Large intestine (tissue), 3 donors: ENCODE data around the gene SCAPER. TPM values are rescaled to one million over a fixed set of nuclear protein-coding genes. Genes with fewer than 3 reads are reported as not detected.

Experiments
- DNase-seq, 2 donors: peaks; one replicate each; pipeline versions ENCODE4 v3.0.0 to v3.0.0-alpha.2; 2013
- H3K27ac ChIP-seq: one replicate; pipeline ENCODE4 v1.5.1; 2013; ENCODE audit warnings: low read length
- H3K27me3 ChIP-seq: 2 replicates; pipeline ENCODE4 v1.6.1; 2013; ENCODE audit warnings: low read length; ENCODE audit not compliant: control insufficient read depth, insufficient read depth
- H3K36me3 ChIP-seq: 2 replicates; pipeline ENCODE4 v1.6.1; 2013; ENCODE audit warnings: low read length; ENCODE audit not compliant: control insufficient read depth, insufficient read depth
- H3K4me1 ChIP-seq: one replicate; pipeline ENCODE4 v1.6.1; 2013; ENCODE audit warnings: low read length; ENCODE audit not compliant: control insufficient read depth, insufficient read depth
- H3K4me3 ChIP-seq: one replicate; pipeline ENCODE4 v1.5.1; 2013; ENCODE audit warnings: low read length
- H3K9me3 ChIP-seq: one replicate; pipeline ENCODE4 v1.6.1; 2013; ENCODE audit warnings: mild to moderate bottlenecking, low read depth, low read length, moderate library complexity; ENCODE audit not compliant: control insufficient read depth
- WGBS: methylation state at CpG from one replicate; pipeline ENCODE4 v1.1.5; 2013; ENCODE audit warnings: low lambda C conversion rate; ENCODE audit not compliant: insufficient coverage; 5-methylcytosine and 5-hydroxymethylcytosine counted together
- polyA plus RNA-seq: library from polyadenylated mRNA; unstranded; fragments of 120-200 nt; gene quantifications from one replicate; pipeline ENCODE4 v1.2.1, GENCODE V29; 2013

SCAPER gene
- polyA plus RNA-seq, 1 donor = 28.0 TPM

DNA sequence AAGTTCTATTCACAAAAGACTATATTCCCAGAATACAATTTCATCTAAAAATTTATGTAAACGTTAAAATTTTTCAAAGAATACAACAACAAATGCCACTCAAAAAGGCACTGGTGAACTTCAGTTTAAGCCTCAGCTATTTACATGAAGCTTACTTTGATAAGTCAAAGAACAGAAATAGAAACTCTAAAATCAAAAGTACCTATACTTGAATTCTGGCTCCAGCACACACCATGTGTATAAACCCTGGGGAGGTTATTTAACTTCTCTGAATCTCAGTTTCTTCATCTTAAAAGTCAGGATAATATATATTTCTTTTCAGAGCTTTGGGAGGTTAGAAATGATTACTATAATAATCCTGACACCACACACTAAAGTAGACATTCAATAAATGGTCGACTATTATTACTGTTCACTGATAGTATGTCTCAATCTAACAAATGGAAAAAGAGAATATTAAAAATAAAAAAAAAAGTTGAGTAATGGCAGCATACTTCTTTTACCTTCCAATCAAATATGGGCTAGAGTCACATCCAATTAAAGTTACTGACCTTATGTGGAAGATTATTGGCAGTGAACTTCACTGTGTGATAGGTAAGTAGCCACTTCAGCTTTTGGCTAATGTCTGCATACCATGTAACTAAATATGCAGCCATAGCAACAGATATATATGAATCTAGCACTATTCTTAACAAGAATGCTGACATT is 320.1 kb downstream of the SCAPER start:
- no peak overlapping the region for H3K4me3 ChIP-seq
- H3K4me1 ChIP-seq = peaks cover 9% of the 10 kb centered on the region
- WGBS = 76% methylated on average over 2 of the region's 2 CpGs
- H3K27me3 ChIP-seq = no peaks in the 10 kb centered on the region
- peaks cover 10% of the 10 kb centered on the region for H3K9me3 ChIP-seq
- DNase-seq = no peak
- H3K27ac ChIP-seq = no peak overlapping the region
- H3K36me3 ChIP-seq = no peaks in the 10 kb centered on the region

DNA sequence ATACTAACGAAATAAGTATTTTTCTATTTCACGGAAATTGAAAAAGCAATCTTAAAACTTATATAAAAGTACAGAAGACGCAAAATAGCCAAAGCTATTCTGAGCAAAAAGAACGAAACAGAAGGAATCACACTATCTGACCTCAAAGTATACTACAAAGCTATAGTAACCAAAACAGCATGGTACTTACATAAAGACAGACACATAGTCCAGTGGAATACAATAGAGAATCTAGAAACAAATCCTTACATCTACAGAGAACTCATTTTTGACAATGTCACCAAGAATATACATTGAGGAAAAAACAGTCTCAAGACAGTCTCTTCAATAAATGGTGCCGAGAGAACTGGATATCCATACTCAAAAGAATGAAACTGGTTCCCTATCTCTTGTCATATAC is 322.6 kb downstream of the SCAPER start:
- Histone ChIP-seq H3K9me3 (peaks cover 10% of the 10 kb centered on the region), H3K36me3 (no peaks in the 10 kb centered on the region), H3K4me3 (no peak overlapping the region), H3K27me3 (no peaks in the 10 kb centered on the region), H3K27ac (no peak overlapping the region), H3K4me1 (peaks cover under 1% of the 10 kb centered on the region)
- WGBS = 92% methylated on average over 4 of the region's 5 CpGs
- no peak for DNase-seq

- no CpG with 5 or more reads among the region's 5 CpGs for WGBS
- no peak overlapping the region for H3K4me3 ChIP-seq
These were observed 327.1 kb downstream of the SCAPER start for GRCh38 chr15:76577879-76578512.

GRCh38 chr15:76576523-76577279 is 328.4 kb downstream of the SCAPER start:
- Histone ChIP-seq H3K4me3 (no peak overlapping the region), H3K36me3 (no peaks in the 10 kb centered on the region), H3K9me3 (peaks cover 6% of the 10 kb centered on the region), H3K27ac (no peak overlapping the region), H3K4me1 (peaks cover 13% of the 10 kb centered on the region), H3K27me3 (no peaks in the 10 kb centered on the region)
- peak; percentile 66 to 82 for DNase-seq
- WGBS = no CpG with 5 or more reads among the region's 9 CpGs

More at GRCh38 chr15:76577879-76578512, 327.1 kb downstream of the SCAPER start:
- H3K27ac ChIP-seq = no peak overlapping the region
- no peak for DNase-seq
- peaks cover 13% of the 10 kb centered on the region for H3K4me1 ChIP-seq
- no peaks in the 10 kb centered on the region for H3K36me3 ChIP-seq
- peaks cover 10% of the 10 kb centered on the region for H3K9me3 ChIP-seq
- H3K27me3 ChIP-seq = no peaks in the 10 kb centered on the region

GRCh38 chr15:76575679-76576078 is 329.5 kb downstream of the SCAPER start:
- DNase-seq = no peak
- Histone ChIP-seq H3K4me1 (peaks cover 13% of the 10 kb centered on the region), H3K9me3 (no peaks in the 10 kb centered on the region), H3K36me3 (no peaks in the 10 kb centered on the region), H3K27ac (no peak overlapping the region), H3K4me3 (no peak overlapping the region), H3K27me3 (no peaks in the 10 kb centered on the region)
- 100% methylated on average over 1 of the region's 2 CpGs for WGBS

DNA sequence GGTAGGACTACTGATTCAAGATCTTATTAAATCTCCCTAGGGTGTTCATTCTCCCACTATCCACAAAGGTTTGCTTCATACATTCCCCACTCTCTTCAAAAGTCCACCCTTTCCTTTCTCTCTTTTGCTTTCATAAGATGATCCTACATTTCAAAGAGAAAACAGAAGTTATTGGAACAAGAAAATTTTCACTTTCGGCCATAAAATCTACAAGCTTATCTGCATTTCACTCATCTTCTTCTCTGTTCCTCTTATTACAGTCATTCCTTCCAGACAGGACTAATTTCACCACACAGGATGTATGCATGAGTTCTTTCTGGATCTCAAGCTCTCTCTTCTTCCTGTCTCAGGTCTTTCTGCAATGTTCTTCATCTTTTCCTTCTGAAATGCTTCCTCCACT is 329.9 kb downstream of the SCAPER start:
- Histone ChIP-seq H3K27ac (no peak overlapping the region), H3K27me3 (no peaks in the 10 kb centered on the region), H3K9me3 (no peaks in the 10 kb centered on the region), H3K36me3 (no peaks in the 10 kb centered on the region), H3K4me3 (no peak overlapping the region), H3K4me1 (peaks cover 13% of the 10 kb centered on the region)
- WGBS = 86% methylated on average over 1 of the region's 1 CpG
- DNase-seq = no peak

- H3K36me3 ChIP-seq = no peaks in the 10 kb centered on the region
- no peak for DNase-seq
- no peak overlapping the region for H3K27ac ChIP-seq
These were observed 332.2 kb downstream of the SCAPER start for GRCh38 chr15:76572983-76573314.

GRCh38 chr15:76566276-76566675 is 338.9 kb downstream of the SCAPER start:
- Histone ChIP-seq H3K9me3 (peaks cover 8% of the 10 kb centered on the region), H3K4me3 (no peak overlapping the region), H3K27ac (no peak overlapping the region), H3K27me3 (no peaks in the 10 kb centered on the region), H3K36me3 (no peaks in the 10 kb centered on the region), H3K4me1 (no peaks in the 10 kb centered on the region)
- no peak for DNase-seq
- WGBS = no CpG with 5 or more reads among the region's 2 CpGs

More at GRCh38 chr15:76572983-76573314, 332.2 kb downstream of the SCAPER start:
- Histone ChIP-seq H3K4me1 (peaks cover 13% of the 10 kb centered on the region), H3K4me3 (no peak overlapping the region), H3K27me3 (no peaks in the 10 kb centered on the region), H3K9me3 (peaks cover 8% of the 10 kb centered on the region)

DNA sequence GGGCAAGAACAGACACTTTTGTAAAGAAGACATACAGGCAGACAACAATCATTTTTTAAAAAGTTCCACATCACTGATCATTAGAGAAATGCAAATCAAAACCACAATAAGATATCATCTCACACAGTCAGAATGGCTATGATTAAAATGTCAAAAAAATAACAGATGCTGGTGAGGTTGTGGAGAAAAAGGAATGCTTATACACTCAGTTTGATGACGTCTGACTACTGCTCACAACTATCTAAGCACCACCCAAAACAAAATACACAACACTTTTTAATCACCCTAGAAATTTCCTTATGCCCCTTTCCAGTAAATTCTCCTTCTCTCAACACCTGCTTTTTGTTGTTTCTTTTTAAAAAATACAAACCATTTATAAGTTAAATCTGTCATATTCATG is 339.8 kb downstream of the SCAPER start:
- Histone ChIP-seq H3K9me3 (peaks cover 8% of the 10 kb centered on the region), H3K27me3 (no peaks in the 10 kb centered on the region), H3K36me3 (no peaks in the 10 kb centered on the region), H3K27ac (no peak overlapping the region), H3K4me1 (no peaks in the 10 kb centered on the region), H3K4me3 (no peak overlapping the region)
- DNase-seq = no peak
- no CpG with 5 or more reads among the region's 1 CpG for WGBS

- DNase-seq = no peak
- H3K36me3 ChIP-seq = no peaks in the 10 kb centered on the region
- WGBS = 100% methylated on average over 1 of the region's 1 CpG
- H3K9me3 ChIP-seq = no peaks in the 10 kb centered on the region
- H3K4me3 ChIP-seq = no peak overlapping the region
- no peaks in the 10 kb centered on the region for H3K4me1 ChIP-seq
- no peaks in the 10 kb centered on the region for H3K27me3 ChIP-seq
- no peak overlapping the region for H3K27ac ChIP-seq
These were observed 349.9 kb downstream of the SCAPER start for GRCh38 chr15:76555247-76555646.
